T1000 (cell line): ENCODE measurements around the gene IGHMBP2.

ENCODE experiments used
- DNase-seq: peaks from one replicate; lab custom pipeline; 2025; ENCODE audit warnings: mixed read lengths; lab: John Stamatoyannopoulos, UW

Gene IGHMBP2

GRCh38 chr11:68890490-68891231 lies 13.0 kb upstream of the IGHMBP2 start:
- DNase-seq = peak; percentile 89

- no peak for DNase-seq
Measured at GRCh38 chr11:68891351-68891948, 12.2 kb upstream of the IGHMBP2 start.

- DNase-seq = no peak
Measured at GRCh38 chr11:68892576-68892975, 11.1 kb upstream of the IGHMBP2 start.

GRCh38 chr11:68893282-68893681 lies 10.4 kb upstream of the IGHMBP2 start:
- DNase-seq = no peak

GRCh38 chr11:68896171-68896959 lies 7.3 kb upstream of the IGHMBP2 start:
- no peak for DNase-seq

- no peak for DNase-seq
Measured at GRCh38 chr11:68897441-68897840, 6.2 kb upstream of the IGHMBP2 start.

- DNase-seq = no peak
Measured at GRCh38 chr11:68900835-68901381, 2.8 kb upstream of the IGHMBP2 start.

- DNase-seq = no peak
Measured at GRCh38 chr11:68904248-68904847, 657 bp downstream of the IGHMBP2 start.

GRCh38 chr11:68905421-68906360 lies 2.0 kb downstream of the IGHMBP2 start:
- DNase-seq = no peak

GRCh38 chr11:68908273-68908672 lies 4.6 kb downstream of the IGHMBP2 start:
- DNase-seq = no peak

GRCh38 chr11:68910965-68911364 lies 7.3 kb downstream of the IGHMBP2 start:
- no peak for DNase-seq

- DNase-seq = no peak
Measured at GRCh38 chr11:68911731-68912130, 8.0 kb downstream of the IGHMBP2 start.

- DNase-seq = no peak
Measured at GRCh38 chr11:68912254-68912653, 8.6 kb downstream of the IGHMBP2 start.

GRCh38 chr11:68913188-68913587 lies 9.5 kb downstream of the IGHMBP2 start:
- DNase-seq = no peak

GRCh38 chr11:68914761-68915160 lies 11.1 kb downstream of the IGHMBP2 start:
- DNase-seq = no peak

- no peak for DNase-seq
Measured at GRCh38 chr11:68916439-68916838, 12.7 kb downstream of the IGHMBP2 start.

- DNase-seq = no peak
Measured at GRCh38 chr11:68923614-68924013, 19.9 kb downstream of the IGHMBP2 start.

GRCh38 chr11:68924073-68924925 lies 20.6 kb downstream of the IGHMBP2 start:
- DNase-seq = no peak

- no peak for DNase-seq
Measured at GRCh38 chr11:68925611-68926010, 21.9 kb downstream of the IGHMBP2 start.
